ENCODE measurements around the gene ZFR2.

GRCh38 chr19:3778899-3779723, 89.7 kb downstream of the ZFR2 start:
- TF ChIP-seq POLR2A (IDR thresholded peaks at IDR 0.05) (no peak), CTCF (IDR thresholded peaks at IDR 0.05) (no peak)
